DND-41 (cell line): ENCODE measurements around the gene PRPSAP2.

Experiments used
- CTCF ChIP-seq: IDR thresholded peaks from 2 replicates; pipeline ENCODE4 v1.5.1; 2012; ENCODE audit warnings: borderline replicate concordance, low read length, moderate library complexity, mild to moderate bottlenecking; ENCODE audit not compliant: poor library complexity, severe bottlenecking; ENCODE audit errors: extremely low read depth
- EZH2 ChIP-seq: IDR thresholded peaks from 3 replicates; pipeline ENCODE4 v1.6.1; 2012; ENCODE audit warnings: borderline replicate concordance, low read depth, mild to moderate bottlenecking, moderate library complexity, low read length, inconsistent platforms; ENCODE audit not compliant: severe bottlenecking

- TF ChIP-seq CTCF (no peak), EZH2 (no peak)
Measured at GRCh38 chr17:18919963-18920362, 62.0 kb downstream of the PRPSAP2 start.
